WTC11 (cell line): ENCODE measurements around the gene CTNNA3. TPM values are rescaled to one million over a fixed set of nuclear protein-coding genes. Genes with fewer than 3 reads are reported as not detected.
"Not testable (repeated sequence)": the region's sequence is repeated elsewhere in the genome, so short reads cannot be mapped to it uniquely, and the experiment has no call there.

ENCODE experiments used
- ATAC-seq: fragments of 200-7000 bp; cut with Tn5 transposase; 2 replicates; pipeline ENCODE4 v1.10.0; 2021; ENCODE audit warnings: mild to moderate bottlenecking, moderate library complexity
- CTCF ChIA-PET: fragments of 300-600 bp; sonication (Branson Sonifier 250); formaldehyde crosslinking; loops from one replicate; lab custom pipeline; 2021; ENCODE audit warnings: antibody characterized with exemption; lab: Charles Lee
- POLR2A ChIA-PET: fragments of 350-600 bp; sonication (Branson Sonifier 250); formaldehyde crosslinking; loops from one replicate; lab custom pipeline; 2021; ENCODE audit warnings: antibody characterized with exemption; lab: Charles Lee
- DNase-seq: peaks from one replicate; pipeline ENCODE4 v3.0.0; 2021; ENCODE audit warnings: low spot score
- H3K27ac Mint-ChIP-seq: 2 replicates; pipeline ENCODE4 v1.8.0; 2021; ENCODE audit warnings: mixed read lengths
- H3K27me3 Mint-ChIP-seq: 2 replicates; pipeline ENCODE4 v1.8.0; 2021; ENCODE audit warnings: low read depth, mild to moderate bottlenecking, moderate library complexity, mixed read lengths
- H3K36me3 Mint-ChIP-seq: 2 replicates; pipeline ENCODE4 v1.8.0; 2021; ENCODE audit warnings: mixed read lengths
- H3K4me1 Mint-ChIP-seq: 2 replicates; pipeline ENCODE4 v1.8.0; 2022; ENCODE audit warnings: mixed read lengths
- H3K4me3 Mint-ChIP-seq: 2 replicates; pipeline ENCODE4 v1.8.0; 2021; ENCODE audit warnings: mild to moderate bottlenecking, moderate library complexity, mixed read lengths
- H3K9me3 Mint-ChIP-seq: 2 replicates; pipeline ENCODE4 v1.8.0; 2021; ENCODE audit warnings: mixed read lengths
- CREB1 ChIP-seq: sonication (generic); formaldehyde crosslinking; IDR thresholded peaks from 2 replicates; pipeline ENCODE4 v1.8.0; 2023; ENCODE audit warnings: mild to moderate bottlenecking, missing genetic modification reagents
- CREM ChIP-seq: sonication (generic); formaldehyde crosslinking; IDR thresholded peaks from 2 replicates; pipeline ENCODE4 v1.8.1; 2022; ENCODE audit warnings: mild to moderate bottlenecking, missing genetic modification reagents, moderate library complexity
- EMX1 ChIP-seq: fragments of 250-450 bp; sonication (Bioruptor Pico); IDR thresholded peaks from 2 replicates; pipeline ENCODE4 v1.8.0; 2021; ENCODE audit warnings: mild to moderate bottlenecking
- TCF7 ChIP-seq: sonication (generic); formaldehyde crosslinking; IDR thresholded peaks from 2 replicates; pipeline ENCODE4 v1.8.0; 2022; ENCODE audit warnings: mild to moderate bottlenecking, low read depth, missing genetic modification reagents, moderate library complexity
- TEAD4 ChIP-seq: sonication (generic); formaldehyde crosslinking; IDR thresholded peaks from 2 replicates; pipeline ENCODE4 v1.8.0; 2022; ENCODE audit warnings: mild to moderate bottlenecking, missing genetic modification reagents
- ZNF138 ChIP-seq: sonication (generic); formaldehyde crosslinking; conservative IDR thresholded peaks from 2 replicates; pipeline ENCODE4 v1.8.1; 2022; ENCODE audit warnings: mild to moderate bottlenecking, moderate library complexity, missing genetic modification reagents
- ZNF416 ChIP-seq: fragments of 250-450 bp; sonication (Bioruptor Pico); IDR thresholded peaks from 2 replicates; pipeline ENCODE4 v1.9.0; 2021; ENCODE audit warnings: mild to moderate bottlenecking, inconsistent platforms
- total RNA-seq: library from RNA; stranded (reverse); gene quantifications from 3 replicates; pipeline ENCODE4 v1.2.3, GENCODE V29; 2021
- TF ChIP-seq, protein P1 (sequence below): sonication (generic); formaldehyde crosslinking; IDR thresholded peaks from 2 replicates; pipeline ENCODE4 v1.8.1; 2022; ENCODE audit warnings: low read depth, missing genetic modification reagents, borderline replicate concordance
- TF ChIP-seq, protein P2 (sequence below): sonication (generic); formaldehyde crosslinking; IDR thresholded peaks from 2 replicates; pipeline ENCODE4 v1.8.0; 2022; ENCODE audit warnings: mild to moderate bottlenecking, missing genetic modification reagents
- TF ChIP-seq, protein P3 (sequence below): sonication (generic); formaldehyde crosslinking; IDR thresholded peaks from 2 replicates; pipeline ENCODE4 v1.8.1; 2023; ENCODE audit warnings: mild to moderate bottlenecking, moderate library complexity, missing genetic modification reagents

Gene CTNNA3
- total RNA-seq, 1 experiment from 2014 or later: 6.1 TPM

DNA sequence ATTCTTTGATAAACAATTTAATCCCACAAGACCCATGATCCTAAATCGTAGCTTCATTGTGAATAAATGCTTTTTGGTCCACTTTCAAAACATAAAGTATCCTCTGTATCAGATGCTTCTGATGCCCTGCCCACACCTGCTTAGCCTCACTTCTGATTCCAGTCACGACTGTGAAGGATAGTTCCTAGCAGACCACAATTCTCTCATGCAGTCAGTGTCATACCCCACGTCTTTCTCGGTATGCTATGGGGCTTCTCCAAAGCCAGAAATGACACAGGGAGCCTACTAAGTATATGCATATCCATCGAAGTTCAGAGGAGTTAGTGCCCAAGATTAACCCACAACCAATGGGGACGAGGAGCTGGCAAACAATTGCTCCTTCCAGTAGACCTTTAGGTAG, 27.6 kb upstream of the CTNNA3 start (continued):
- no peak for TF ChIP-seq CREM (CRISPR knock-in tag)
- TF ChIP-seq, protein P1, sequence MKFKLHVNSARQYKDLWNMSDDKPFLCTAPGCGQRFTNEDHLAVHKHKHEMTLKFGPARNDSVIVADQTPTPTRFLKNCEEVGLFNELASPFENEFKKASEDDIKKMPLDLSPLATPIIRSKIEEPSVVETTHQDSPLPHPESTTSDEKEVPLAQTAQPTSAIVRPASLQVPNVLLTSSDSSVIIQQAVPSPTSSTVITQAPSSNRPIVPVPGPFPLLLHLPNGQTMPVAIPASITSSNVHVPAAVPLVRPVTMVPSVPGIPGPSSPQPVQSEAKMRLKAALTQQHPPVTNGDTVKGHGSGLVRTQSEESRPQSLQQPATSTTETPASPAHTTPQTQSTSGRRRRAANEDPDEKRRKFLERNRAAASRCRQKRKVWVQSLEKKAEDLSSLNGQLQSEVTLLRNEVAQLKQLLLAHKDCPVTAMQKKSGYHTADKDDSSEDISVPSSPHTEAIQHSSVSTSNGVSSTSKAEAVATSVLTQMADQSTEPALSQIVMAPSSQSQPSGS (CRISPR knock-in tag): no peak
- TF ChIP-seq EMX1 (CRISPR knock-in tag): no peak
- TF ChIP-seq ZNF416 (CRISPR knock-in tag): no peak
- no peak for TF ChIP-seq ZNF138 (CRISPR knock-in tag)

DNA sequence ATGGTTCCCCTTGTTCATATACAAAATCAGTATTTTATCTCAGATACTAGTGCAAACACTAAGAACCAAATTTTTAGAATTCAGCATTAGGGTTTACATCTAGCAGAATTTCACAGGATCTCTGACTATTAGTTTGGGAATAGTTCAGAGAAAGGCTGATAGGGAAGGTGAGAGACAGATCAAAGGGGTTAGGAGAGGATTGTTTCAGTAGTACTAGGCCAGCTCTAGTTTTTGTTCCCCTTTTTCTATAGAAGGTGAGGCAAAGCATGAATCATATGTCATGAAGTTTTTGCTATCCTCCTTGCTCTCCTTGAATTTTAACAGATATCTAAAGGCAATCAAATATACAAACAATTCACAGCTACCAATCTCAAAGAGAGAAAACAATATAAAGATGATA, 26.1 kb upstream of the CTNNA3 start:
- ATAC-seq: no peak
- Mint-ChIP-seq H3K4me1 (no peaks in the 10 kb centered on the region), H3K27ac (no peak overlapping the region), H3K4me3 (no peak overlapping the region), H3K9me3 (no peaks in the 10 kb centered on the region), H3K27me3 (no peaks in the 10 kb centered on the region)
- ChIA-PET POLR2A (no interaction called here), CTCF (interaction anchor here (0.6 to 1.1 kb wide), 2 partner anchors 43 to 66 kb away, joined by 3 read pairs; no protein-coding TSS in a partner anchor)
- DNase-seq: no peak
- TF ChIP-seq, protein P2, sequence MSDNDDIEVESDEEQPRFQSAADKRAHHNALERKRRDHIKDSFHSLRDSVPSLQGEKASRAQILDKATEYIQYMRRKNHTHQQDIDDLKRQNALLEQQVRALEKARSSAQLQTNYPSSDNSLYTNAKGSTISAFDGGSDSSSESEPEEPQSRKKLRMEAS (CRISPR knock-in tag): no peak
- no peak for TF ChIP-seq TCF7 (CRISPR knock-in tag)
- TF ChIP-seq TEAD4 (CRISPR knock-in tag): no peak
- TF ChIP-seq, protein P3, sequence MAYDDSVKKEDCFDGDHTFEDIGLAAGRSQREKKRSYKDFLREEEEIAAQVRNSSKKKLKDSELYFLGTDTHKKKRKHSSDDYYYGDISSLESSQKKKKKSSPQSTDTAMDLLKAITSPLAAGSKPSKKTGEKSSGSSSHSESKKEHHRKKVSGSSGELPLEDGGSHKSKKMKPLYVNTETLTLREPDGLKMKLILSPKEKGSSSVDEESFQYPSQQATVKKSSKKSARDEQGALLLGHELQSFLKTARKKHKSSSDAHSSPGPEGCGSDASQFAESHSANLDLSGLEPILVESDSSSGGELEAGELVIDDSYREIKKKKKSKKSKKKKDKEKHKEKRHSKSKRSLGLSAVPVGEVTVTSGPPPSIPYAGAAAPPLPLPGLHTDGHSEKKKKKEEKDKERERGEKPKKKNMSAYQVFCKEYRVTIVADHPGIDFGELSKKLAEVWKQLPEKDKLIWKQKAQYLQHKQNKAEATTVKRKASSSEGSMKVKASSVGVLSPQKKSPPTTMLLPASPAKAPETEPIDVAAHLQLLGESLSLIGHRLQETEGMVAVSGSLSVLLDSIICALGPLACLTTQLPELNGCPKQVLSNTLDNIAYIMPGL (CRISPR knock-in tag): no peak
- TF ChIP-seq, all 79 proteins: peak for 0
- H3K36me3 Mint-ChIP-seq: no peaks in the 10 kb centered on the region

DNA sequence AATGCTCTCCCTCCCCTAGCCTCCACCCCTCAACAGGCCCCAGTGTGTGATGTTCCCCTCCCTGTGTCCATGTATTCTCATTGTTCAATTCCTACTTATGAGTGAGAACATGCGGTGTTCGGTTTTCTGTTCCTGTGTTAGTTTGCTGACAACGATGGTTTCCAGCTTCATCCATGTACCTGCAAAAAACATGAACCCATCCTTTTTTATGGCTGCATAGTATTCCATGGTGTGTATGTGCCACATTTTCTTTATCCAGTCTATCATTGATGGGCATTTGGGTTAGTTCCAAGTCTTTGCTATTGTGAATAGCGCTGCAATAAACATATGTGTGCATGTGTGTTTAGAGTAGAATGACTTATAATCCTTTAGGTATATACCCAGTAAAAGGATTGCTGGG, 20.5 kb upstream of the CTNNA3 start:
- H3K27me3 Mint-ChIP-seq, H3K4me1 Mint-ChIP-seq: not testable (repeated sequence)

DNA sequence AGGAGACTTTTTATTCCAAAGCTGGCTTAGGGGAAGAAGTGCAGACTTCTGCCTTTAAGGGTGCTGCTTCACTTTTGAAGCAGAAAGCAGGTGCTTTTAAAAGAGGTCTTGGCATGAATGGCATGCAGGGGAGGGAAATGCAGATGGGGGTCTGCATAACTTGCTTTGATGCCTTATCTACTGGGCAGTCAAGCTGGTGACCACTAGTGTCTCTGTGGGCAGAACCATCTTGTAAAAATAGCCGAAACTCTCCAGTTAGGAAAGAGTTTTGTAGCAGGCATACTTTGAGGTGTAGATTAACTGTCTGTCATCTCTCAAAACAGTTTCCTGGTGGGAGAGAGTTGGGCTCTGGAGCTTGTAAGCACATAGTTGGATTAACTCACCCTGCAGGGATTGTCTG, 9.9 kb upstream of the CTNNA3 start:
- ChIA-PET POLR2A (no interaction called here), CTCF (interaction anchor here (1.9 kb wide), 1 partner anchor 8 kb away, joined by 7 read pairs; no protein-coding TSS in a partner anchor)
- no peak overlapping the region for H3K4me3 Mint-ChIP-seq
- H3K27ac Mint-ChIP-seq: peak overlapping the region; percentile 41; the same call in 1 of the 2 replicates
- DNase-seq (no peak), ATAC-seq (no peak)
- H3K27me3 Mint-ChIP-seq: peaks cover 5% of the 10 kb centered on the region; the same call in 1 of the 2 replicates
- H3K4me1 Mint-ChIP-seq: peaks cover 5% of the 10 kb centered on the region
- no peak for TF ChIP-seq CREB1 (CRISPR knock-in tag)
- TF ChIP-seq CREM (CRISPR knock-in tag): no peak
- peaks cover 4% of the 10 kb centered on the region for H3K36me3 Mint-ChIP-seq
- peaks cover 16% of the 10 kb centered on the region for H3K9me3 Mint-ChIP-seq

More for the DNA sequence above, 20.5 kb upstream of the CTNNA3 start:
- peaks cover 36% of the 10 kb centered on the region for H3K9me3 Mint-ChIP-seq
- H3K27ac Mint-ChIP-seq, CTCF ChIA-PET, ATAC-seq, DNase-seq, H3K4me3 Mint-ChIP-seq, POLR2A ChIA-PET: not testable (repeated sequence)
- peaks cover 21% of the 10 kb centered on the region for H3K36me3 Mint-ChIP-seq

DNA sequence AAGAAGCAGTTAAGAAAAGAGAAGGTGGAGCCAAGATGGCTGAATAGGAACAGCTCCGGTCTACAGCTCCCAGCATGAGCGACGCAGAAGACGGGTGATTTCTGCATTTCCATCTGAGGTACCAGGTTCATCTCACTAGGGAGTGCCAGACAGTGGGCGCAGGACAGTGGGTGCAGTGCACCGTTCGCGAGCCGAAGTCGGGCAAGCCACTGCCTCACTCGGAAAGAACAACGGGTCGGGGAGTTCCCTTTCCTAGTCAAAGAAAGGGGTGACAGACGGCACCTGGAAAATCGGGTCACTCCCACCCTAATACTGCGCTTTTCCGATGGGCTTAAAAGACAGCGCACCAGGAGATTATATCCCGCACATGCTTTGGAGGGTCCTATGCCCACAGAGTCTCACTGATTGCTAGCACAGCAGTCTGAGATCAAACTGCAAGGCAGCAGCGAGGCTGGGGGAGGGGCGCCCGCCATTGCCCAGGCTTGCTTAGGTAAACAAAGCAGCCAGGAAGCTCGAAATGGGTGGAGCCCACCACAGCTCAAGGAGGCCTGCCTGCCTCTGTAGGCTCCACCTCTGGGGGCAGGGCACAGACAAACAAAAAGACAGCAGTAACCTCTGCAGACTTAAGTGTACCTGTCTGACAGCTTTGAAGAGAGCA, 3.7 kb upstream of the CTNNA3 start:
- H3K36me3 Mint-ChIP-seq: peaks cover 24% of the 10 kb centered on the region
- H3K27me3 Mint-ChIP-seq, CTCF ChIA-PET, ATAC-seq, H3K27ac Mint-ChIP-seq, DNase-seq, H3K4me3 Mint-ChIP-seq, H3K4me1 Mint-ChIP-seq, POLR2A ChIA-PET: not testable (repeated sequence)
- H3K9me3 Mint-ChIP-seq: peaks cover 27% of the 10 kb centered on the region
